ENCODE measurements around the gene ANKRD6.

- no peak for TF ChIP-seq GATA2 (IDR thresholded peaks at IDR 0.05; ENCODE audit: low read depth, low read length)
- no peak for TF ChIP-seq GATA3 (IDR thresholded peaks at IDR 0.05; ENCODE audit: low read depth, low read length)
Observed at GRCh38 chr6:89406141-89406540, 26.8 kb upstream of the ANKRD6 start.

Measured in SH-SY5Y (cell line).